BJ (cell line): ENCODE results near the gene RBM4B. TPM values are rescaled to one million over a fixed set of nuclear protein-coding genes. Genes with fewer than 3 reads are reported as not detected.
"Not testable (repeated sequence)": the region's sequence is repeated elsewhere in the genome, so short reads cannot be mapped to it uniquely, and the experiment has no call there.

ENCODE experiments used
- CTCF ChIA-PET: fragments of 350-600 bp; formaldehyde crosslinking; extraction: SDS; loops from one replicate; lab custom pipeline; 2021; ENCODE audit warnings: antibody characterized with exemption, inconsistent platforms; lab: Yijun Ruan, JAX
- POLR2A ChIA-PET: fragments of 300-600 bp; sonication (Branson Sonifier 250); formaldehyde crosslinking; extraction: SDS; loops from one replicate; lab custom pipeline; 2021; ENCODE audit warnings: antibody characterized with exemption; lab: Charles Lee
- DNase-seq: peaks from one replicate; pipeline ENCODE4 v3.0.0-alpha.2; 2011; ENCODE audit warnings: low read depth
- H3K27me3 ChIP-seq: 2 replicates; pipeline ENCODE4 v1.6.0; 2011; ENCODE audit warnings: low read length; ENCODE audit not compliant: control insufficient read depth, insufficient read depth
- H3K36me3 ChIP-seq: 2 replicates; pipeline ENCODE4 v1.5.1; 2011; ENCODE audit warnings: low read length; ENCODE audit not compliant: control insufficient read depth, insufficient read depth
- H3K4me3 ChIP-seq: 2 replicates; pipeline ENCODE4 v1.5.1; 2011; ENCODE audit warnings: low read depth, mild to moderate bottlenecking, control low read depth, low read length
- CTCF ChIP-seq: IDR thresholded peaks from 2 replicates; pipeline ENCODE4 v1.5.1; 2011; ENCODE audit warnings: low read depth, mild to moderate bottlenecking, control low read depth, inconsistent platforms, low read length, moderate library complexity; ENCODE audit not compliant: insufficient read depth
- polyA plus RNA-seq: library from polyadenylated mRNA; depleted of rRNA; stranded (reverse); fragments of >200 nt; gene quantifications from 2 replicates; pipeline ENCODE4 v1.2.3, GENCODE V29; 2011

RBM4B gene
- polyA plus RNA-seq, 1 experiment: 26.7 TPM

DNA sequence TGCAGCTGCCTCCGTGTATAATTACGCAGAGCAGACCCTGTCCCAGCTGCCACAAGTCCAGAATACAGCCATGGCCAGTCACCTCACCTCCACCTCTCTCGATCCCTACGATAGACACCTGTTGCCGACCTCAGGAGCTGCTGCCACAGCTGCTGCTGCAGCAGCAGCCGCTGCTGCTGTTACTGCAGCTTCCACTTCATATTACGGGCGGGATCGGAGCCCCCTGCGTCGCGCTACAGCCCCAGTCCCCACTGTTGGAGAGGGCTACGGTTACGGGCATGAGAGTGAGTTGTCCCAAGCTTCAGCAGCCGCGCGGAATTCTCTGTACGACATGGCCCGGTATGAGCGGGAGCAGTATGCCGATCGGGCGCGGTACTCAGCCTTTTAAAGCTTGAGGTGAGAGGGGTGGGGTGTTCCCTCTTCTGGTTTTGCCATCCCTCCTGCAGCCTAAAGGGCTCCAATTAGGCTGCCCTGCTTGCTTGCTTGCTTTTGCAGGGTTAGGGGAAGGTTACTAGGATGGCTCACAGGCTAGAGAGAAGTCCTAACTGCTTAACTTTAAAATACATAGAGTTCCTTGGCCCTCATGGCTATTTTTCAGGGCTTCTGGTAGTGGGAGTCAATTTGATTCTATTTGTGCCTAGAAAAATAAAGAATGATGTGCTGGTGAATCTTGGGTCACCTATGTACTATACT lies 33.8 kb downstream of the RBM4B start:
- DNase-seq: no peak
- POLR2A ChIA-PET: no interaction called here
- TF ChIP-seq CTCF: no peak
- CTCF ChIA-PET: no interaction called here
- Histone ChIP-seq H3K36me3 (peaks cover 24% of the 10 kb centered on the region), H3K4me3 (no peak overlapping the region), H3K27me3 (no peaks in the 10 kb centered on the region)

- Histone ChIP-seq H3K4me3 (peak overlapping the region; percentile 70), H3K36me3 (peaks cover 24% of the 10 kb centered on the region), H3K27me3 (no peaks in the 10 kb centered on the region)
- POLR2A ChIA-PET: no interaction called here
- DNase-seq: no peak
- CTCF ChIA-PET: no interaction called here
- TF ChIP-seq CTCF: no peak
Observed at GRCh38 chr11:66641834-66642233, 35.9 kb downstream of the RBM4B start.

DNA sequence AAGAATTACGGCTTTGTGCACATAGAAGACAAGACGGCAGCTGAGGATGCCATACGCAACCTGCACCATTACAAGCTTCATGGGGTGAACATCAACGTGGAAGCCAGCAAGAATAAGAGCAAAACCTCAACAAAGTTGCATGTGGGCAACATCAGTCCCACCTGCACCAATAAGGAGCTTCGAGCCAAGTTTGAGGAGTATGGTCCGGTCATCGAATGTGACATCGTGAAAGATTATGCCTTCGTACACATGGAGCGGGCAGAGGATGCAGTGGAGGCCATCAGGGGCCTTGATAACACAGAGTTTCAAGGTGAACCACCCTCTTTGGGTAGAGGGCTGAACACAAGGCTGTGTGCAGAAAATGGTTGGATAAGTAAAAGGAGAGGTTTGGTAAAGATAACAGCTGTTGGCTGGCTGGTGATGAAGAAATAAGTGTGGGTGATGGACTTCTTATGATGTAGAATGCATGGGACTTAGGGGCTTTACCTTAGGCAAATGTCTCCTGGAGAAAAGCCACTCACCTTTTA lies 37.8 kb downstream of the RBM4B start:
- H3K27me3 ChIP-seq, POLR2A ChIA-PET, DNase-seq: not testable (repeated sequence)
- CTCF ChIA-PET: interaction anchor here (2.3 kb wide), 1 partner anchor 38 kb away, joined by 7 read pairs; the partner anchor contains the start of gene RBM4B
- Histone ChIP-seq H3K36me3 (peaks cover 16% of the 10 kb centered on the region), H3K4me3 (peak overlapping the region; percentile 70)

DNA sequence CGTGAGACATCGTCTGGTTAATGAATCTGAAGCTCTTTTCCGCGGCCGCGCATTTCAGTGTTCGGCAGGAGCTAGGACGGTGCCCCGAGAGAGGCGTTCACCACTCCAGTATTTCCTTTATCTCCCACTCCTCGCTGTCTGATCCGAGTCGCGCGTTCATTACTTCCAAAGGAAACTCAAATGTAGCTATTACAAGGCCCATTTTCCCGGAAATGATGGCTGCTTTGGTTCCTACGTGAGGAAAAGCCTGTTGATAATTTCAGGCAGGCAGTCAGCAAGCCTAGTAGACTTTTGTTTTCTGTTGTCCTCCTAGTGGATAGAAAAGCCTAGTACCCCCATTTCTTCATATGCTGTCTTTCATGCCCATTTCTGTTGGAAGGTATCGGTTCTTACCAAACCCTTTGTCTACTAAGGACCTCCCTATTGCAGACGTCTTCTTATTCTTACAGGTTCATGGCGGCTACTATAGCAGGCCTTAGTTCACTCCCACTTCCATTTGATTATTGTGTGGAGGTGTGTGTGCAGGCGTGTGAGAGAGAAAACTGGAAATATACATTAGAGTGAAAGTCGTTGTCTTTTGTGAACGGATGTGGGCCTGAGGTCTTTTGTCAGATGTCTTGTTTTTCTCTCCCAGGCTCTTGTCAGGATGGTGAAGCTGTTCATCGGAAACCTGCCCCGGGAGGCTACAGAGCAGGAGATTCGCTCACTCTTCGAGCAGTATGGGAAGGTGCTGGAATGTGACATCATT lies 38.4 kb downstream of the RBM4B start:
- Histone ChIP-seq H3K4me3 (peak overlapping the region; percentile 70), H3K36me3 (peaks cover 15% of the 10 kb centered on the region), H3K27me3 (no peaks in the 10 kb centered on the region)
- DNase-seq: no peak
- CTCF ChIA-PET: interaction anchor here (1.2 to 2.3 kb wide), 3 partner anchors 10 to 39 kb away, joined by 3 to 7 read pairs (median 3); partner anchors contain the start of gene RBM4B
- peak; percentile 14; the same call in 1 of the 2 replicates for TF ChIP-seq CTCF
- POLR2A ChIA-PET: interaction anchor here (0.6 to 1.7 kb wide), 2 partner anchors 20 to 22 kb away, joined by 3 to 8 read pairs; no protein-coding TSS in a partner anchor

- ChIA-PET CTCF (interaction anchor here (0.7 to 2.6 kb wide), 8 partner anchors 7 to 337 kb away, joined by 3 to 9 read pairs (median 4); partner anchors contain the start of genes C11orf86 and RBM4B), POLR2A (interaction anchor here (0.6 to 1.7 kb wide), 3 partner anchors 20 to 723 kb away, joined by 3 to 8 read pairs (median 4); no protein-coding TSS in a partner anchor)
- TF ChIP-seq CTCF: peak; percentile 32
- Histone ChIP-seq H3K4me3 (peak within 1 kb of the TSS; percentile 70), H3K27me3 (no peaks in the 10 kb centered on the region), H3K36me3 (peaks cover 9% of the 10 kb centered on the region)
- DNase-seq: peak; percentile 98
Observed at GRCh38 chr11:66638177-66639065, 39.3 kb downstream of the RBM4B start, which contains the start of gene RBM4. TSS of gene RBM4 (plus strand) at chr11:66638703. CDS start at chr11:66639712, 1,009 bp downstream.
